Lung microvascular endothelial cell (primary cell): ENCODE data around the gene AHCTF1. TPM values are rescaled to one million over a fixed set of nuclear protein-coding genes. Genes with fewer than 3 reads are reported as not detected.
A peak's percentile ranks its signal among the peaks of the same experiment; 100 is the strongest.

Experiments used
- DNase-seq, 2 donors: peaks; one replicate each; pipeline versions ENCODE4 v3.0.0 to v3.0.0-alpha.2; 2010; ENCODE audit warnings: low read depth in 2 of 2
- total RNA-seq: library from RNA; depleted of rRNA; stranded (reverse); fragments of >200 nt; gene quantifications from 2 replicates; pipeline ENCODE4 v1.2.1, GENCODE V29; 2014

The AHCTF1 gene, protein sequence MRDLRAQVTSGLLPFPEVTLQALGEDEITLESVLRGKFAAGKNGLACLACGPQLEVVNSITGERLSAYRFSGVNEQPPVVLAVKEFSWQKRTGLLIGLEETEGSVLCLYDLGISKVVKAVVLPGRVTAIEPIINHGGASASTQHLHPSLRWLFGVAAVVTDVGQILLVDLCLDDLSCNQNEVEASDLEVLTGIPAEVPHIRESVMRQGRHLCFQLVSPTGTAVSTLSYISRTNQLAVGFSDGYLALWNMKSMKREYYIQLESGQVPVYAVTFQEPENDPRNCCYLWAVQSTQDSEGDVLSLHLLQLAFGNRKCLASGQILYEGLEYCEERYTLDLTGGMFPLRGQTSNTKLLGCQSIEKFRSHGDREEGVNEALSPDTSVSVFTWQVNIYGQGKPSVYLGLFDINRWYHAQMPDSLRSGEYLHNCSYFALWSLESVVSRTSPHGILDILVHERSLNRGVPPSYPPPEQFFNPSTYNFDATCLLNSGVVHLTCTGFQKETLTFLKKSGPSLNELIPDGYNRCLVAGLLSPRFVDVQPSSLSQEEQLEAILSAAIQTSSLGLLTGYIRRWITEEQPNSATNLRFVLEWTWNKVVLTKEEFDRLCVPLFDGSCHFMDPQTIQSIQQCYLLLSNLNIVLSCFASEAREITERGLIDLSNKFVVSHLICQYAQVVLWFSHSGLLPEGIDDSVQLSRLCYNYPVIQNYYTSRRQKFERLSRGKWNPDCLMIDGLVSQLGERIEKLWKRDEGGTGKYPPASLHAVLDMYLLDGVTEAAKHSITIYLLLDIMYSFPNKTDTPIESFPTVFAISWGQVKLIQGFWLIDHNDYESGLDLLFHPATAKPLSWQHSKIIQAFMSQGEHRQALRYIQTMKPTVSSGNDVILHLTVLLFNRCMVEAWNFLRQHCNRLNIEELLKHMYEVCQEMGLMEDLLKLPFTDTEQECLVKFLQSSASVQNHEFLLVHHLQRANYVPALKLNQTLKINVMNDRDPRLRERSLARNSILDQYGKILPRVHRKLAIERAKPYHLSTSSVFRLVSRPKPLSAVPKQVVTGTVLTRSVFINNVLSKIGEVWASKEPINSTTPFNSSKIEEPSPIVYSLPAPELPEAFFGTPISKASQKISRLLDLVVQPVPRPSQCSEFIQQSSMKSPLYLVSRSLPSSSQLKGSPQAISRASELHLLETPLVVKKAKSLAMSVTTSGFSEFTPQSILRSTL (N-terminal part only)
- 18.3 and 19.8 TPM in 2 replicates for total RNA-seq

DNA sequence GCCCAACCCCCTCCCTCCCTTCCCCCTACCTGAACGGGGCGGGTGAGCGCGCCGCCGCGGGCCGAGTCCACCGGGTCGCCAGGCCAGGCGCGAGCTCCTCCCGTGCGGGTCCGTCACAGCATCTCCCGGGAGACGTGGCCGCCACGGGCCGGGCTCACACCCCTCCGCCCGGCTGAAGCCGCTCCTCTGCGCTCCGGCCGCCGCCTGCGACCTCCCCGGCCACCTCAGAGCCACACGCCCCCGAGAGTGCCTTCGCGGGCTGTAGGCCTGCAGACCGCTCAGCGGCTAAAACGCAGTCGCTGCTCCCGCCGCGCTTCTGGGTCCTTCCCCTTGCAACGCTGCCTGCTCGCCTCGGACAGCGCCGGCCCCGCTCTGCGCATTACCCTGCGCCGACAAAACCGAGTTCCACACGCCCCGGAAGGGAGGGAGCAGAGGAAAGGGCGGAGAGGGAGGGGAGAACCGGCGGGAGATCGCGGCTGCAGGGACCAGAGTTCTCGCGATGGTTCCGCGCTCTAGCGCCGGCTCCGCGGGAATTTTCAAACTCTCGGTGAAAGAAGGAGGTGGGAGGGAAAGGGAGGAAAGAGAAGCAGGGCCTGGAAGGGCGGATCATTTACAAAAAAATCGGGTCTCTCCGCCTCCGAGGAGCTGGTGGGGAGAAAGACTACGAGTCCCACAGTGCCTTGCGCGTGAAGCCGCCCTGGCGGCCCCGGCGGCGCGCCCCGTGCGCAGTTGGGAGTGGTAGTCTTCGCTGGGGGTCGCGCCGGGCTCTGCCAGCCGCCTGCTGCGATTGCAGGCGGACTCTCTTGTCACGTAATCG is at the start of gene AHCTF1:
Gene AHCTF1 (minus strand): TSS at position 400 of the 817 bp plus-strand sequence. CDS start 13,578 bp downstream, outside the sequence.
- DNase-seq: peak; percentile 97 to 98

GRCh38 chr1:246978785-246979184 is 47.0 kb upstream of the AHCTF1 start:
- DNase-seq: no peak

DNA sequence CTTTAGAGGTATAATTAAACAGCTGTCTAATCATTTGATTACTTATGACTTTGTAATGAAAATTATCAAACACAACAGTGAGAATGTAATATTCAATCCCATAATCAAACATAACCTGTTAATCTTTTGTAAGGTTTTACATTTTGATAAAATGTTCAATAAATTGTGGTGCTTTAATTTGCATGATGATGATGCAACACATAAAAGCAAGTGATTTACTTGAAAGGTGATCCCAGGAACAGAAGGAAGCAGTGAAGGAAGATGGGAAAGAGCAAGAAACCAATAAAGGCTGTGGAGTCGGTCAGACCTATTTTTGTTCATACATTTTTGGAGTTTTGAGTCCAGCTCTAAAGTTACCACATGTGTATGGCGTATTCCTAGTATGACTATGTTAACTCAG is 46.5 kb upstream of the AHCTF1 start:
- no peak for DNase-seq

GRCh38 chr1:246971969-246972368 is 40.2 kb upstream of the AHCTF1 start:
- DNase-seq: no peak

- peak; percentile 69 to 75 for DNase-seq
Measured at GRCh38 chr1:246971090-246971721, 39.5 kb upstream of the AHCTF1 start.

DNA sequence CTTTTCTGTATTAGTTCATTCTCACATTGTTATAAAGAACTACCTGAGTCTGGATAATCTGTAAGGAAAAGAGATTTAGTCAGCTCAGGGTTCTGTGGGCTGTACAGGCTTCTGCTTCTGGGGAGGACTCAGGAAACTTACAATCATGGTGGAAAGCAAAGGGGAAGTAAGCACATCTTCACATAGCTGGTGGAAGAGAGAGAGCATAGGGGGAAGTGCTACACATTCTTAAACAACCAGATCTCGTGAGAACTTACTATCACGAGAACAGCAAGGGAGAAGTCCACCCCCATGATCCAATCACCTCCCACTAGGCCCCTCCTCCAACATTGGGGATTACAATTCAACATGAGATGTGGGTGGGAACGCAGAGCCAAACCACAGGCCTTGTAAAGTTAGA is 37.9 kb upstream of the AHCTF1 start:
- DNase-seq: no peak

GRCh38 chr1:246966502-246966901 is 34.8 kb upstream of the AHCTF1 start:
- DNase-seq: no peak

DNA sequence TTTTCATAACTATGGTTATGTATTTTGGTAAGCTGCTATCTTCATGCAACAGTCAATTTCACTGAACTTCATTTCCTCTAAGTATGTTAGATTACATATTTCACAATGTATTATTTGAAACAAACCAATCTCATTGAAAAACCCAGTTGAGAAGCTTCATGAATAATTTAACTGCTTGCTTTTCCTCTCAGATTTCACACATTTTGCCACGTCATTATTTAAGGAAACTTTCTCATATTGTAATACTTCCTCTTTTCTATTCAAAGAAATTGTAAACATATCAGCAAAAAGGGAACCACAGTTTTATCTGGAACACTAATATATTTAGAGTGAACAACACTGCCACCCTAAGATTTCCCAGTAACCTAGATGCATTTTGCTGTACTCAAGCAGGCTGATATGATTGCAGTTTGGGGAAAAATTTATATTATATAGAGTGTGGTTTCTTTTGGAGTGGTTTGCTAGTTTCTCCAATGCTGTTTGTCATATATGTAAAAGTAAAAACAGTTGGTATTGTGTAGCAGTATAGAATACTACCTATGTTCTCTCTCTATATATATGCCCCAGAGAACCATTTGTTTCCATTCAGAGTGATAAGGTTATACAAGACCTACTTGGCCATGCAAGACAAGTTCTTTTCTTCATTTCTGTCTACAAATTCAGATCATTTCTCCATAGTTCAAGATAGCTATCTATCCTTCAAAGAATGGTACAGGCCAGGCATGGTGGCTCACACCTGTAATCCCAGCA is 28.4 kb upstream of the AHCTF1 start:
- DNase-seq: peak; percentile 33 to 73

DNA sequence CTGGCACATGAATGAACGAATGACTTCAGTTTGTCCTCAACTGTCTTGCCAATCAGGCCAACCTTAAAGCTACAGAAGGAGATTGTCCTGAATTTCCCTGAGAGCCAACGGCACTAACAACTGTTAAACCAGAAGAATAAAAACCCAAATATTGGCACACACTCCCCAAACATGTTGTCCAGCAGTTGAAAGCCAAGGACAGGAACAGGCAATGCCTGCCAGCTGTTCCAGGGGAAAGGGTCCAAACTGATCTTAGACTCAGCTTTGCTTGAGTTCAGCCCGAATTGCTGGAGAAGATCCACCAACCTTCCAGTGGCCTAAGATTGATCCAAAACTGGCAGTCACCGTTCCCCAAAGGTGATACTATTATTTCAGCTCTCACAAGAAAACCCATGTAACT is 22.4 kb upstream of the AHCTF1 start:
- DNase-seq: no peak

GRCh38 chr1:246951413-246951812 is 19.7 kb upstream of the AHCTF1 start:
- no peak for DNase-seq

- no peak for DNase-seq
Measured at GRCh38 chr1:246949956-246950355, 18.2 kb upstream of the AHCTF1 start.

DNA sequence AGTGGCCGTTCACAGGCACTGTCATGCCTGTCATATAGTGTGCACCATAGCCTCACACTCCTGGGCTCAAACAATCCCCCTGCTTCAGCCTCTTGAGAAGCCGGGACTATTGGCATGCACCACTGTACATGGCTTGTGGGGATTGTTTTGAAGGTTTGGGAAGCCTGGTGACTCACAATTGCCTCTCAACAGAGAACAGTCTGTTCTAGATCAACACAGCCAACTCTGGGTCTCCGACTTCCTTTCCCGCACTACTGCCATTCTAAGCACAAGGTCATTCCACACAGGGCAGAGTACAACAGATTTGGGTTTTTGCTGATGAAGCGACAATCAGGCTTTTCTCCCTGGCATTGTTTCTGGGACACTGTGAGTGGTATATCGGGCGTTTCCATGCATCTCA is 15.5 kb upstream of the AHCTF1 start:
- DNase-seq: peak; percentile 84 to 91

GRCh38 chr1:246946366-246946765 is 14.6 kb upstream of the AHCTF1 start:
- no peak for DNase-seq

- no peak for DNase-seq
Measured at GRCh38 chr1:246934765-246935164, 3.0 kb upstream of the AHCTF1 start.

DNA sequence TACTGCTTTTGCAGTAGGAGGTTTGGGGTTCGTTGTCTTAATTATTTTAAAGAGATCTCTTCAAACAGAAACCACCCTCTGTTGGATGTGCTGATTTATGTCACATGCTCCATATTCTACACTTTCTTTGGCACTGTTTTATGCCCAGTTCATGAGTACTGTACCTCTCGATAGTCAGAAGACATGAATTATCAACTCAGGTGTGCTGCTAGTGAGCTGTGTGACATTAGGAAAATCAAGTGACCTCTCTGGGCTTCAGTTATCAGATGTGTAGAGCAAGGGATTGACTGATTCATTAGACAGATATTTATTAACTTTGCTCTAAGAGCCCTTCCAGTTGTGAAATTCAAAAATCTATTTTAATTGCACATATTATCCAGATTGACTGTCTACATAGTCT is 2.1 kb upstream of the AHCTF1 start:
- no peak for DNase-seq

GRCh38 chr1:246932366-246932700 is 585 bp upstream of the AHCTF1 start:
- no peak for DNase-seq

DNA sequence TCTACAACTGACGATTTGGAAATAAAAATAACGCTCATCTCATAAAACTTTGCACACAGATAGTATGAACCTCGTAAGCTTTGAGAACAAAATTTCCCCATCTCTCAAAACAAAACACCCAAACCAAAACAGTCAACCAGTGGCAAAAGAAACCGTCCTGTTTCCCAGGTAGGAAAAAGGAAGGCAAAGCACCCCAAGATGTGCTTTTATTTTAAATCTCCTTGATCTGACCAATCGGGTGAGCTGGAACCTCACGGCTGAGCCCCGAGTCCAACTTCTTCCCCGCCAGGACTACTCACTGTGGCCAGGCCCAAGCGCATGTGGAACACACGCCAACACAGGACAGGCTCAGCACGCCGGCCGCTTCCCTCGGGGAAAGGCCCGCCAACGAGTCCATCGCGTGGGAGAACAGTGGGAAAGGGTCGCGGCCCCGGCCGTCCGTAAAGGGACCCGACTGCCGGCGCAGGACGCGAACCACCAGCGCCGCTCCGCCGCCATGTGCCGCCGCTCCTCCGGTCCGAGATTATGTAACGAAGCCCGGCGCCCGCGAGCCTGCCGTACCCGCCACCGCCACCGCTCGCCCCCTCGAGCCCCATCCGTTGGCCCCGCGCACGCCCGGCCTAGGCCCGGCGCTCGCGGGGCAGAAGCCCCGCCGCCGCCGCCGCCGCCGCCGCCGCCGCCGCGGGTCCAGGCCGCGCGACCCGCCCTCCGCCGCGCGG is 759 bp downstream of the AHCTF1 start:
- DNase-seq: peak; percentile 71

- no peak for DNase-seq
Measured at GRCh38 chr1:246925997-246926626, 5.6 kb downstream of the AHCTF1 start.

GRCh38 chr1:246923900-246924299 is 7.8 kb downstream of the AHCTF1 start:
- DNase-seq: no peak
